Stomach smooth muscle (tissue), 2 donors: ENCODE measurements around the gene SH3D19.

Experiments used
- H3K27ac ChIP-seq: one replicate; pipeline ENCODE4 v1.7.0; 2013; ENCODE audit warnings: mild to moderate bottlenecking, low read length, inconsistent platforms
- H3K27me3 ChIP-seq, 2 donors: one replicate each; pipeline ENCODE4 v1.7.0; 2013; ENCODE audit warnings: low read length in 2 of 2; ENCODE audit not compliant: insufficient read depth in 2 of 2, control insufficient read depth in 1 of 2
- H3K36me3 ChIP-seq, 2 donors: one replicate each; pipeline ENCODE4 v1.7.0; 2013; ENCODE audit warnings: low read length in 2 of 2; ENCODE audit not compliant: control insufficient read depth in 2 of 2, insufficient read depth in 2 of 2
- H3K4me1 ChIP-seq: one replicate; pipeline ENCODE4 v1.7.0; 2013; ENCODE audit warnings: low read length; ENCODE audit not compliant: control insufficient read depth, insufficient read depth
- H3K4me3 ChIP-seq, 2 donors: one replicate each; pipeline ENCODE4 v1.7.0; 2013; ENCODE audit warnings: low read length in 2 of 2
- H3K9ac ChIP-seq, 2 donors: one replicate each; pipeline ENCODE4 v1.7.0; 2013; ENCODE audit warnings: low read length in 2 of 2, mild to moderate bottlenecking in 1 of 2
- H3K9me3 ChIP-seq, 2 donors: one replicate each; pipeline ENCODE4 v1.7.0; 2013; ENCODE audit warnings: low read length in 2 of 2; ENCODE audit not compliant: control insufficient read depth in 2 of 2
- donor health status: healthy.
- donor health status: Pancreatic carcinoma.

SH3D19 gene

GRCh38 chr4:151117371-151117962, 207.9 kb downstream of the SH3D19 start:
- no peak overlapping the region for H3K27ac ChIP-seq

GRCh38 chr4:151114986-151115385, 210.4 kb downstream of the SH3D19 start:
- no peaks in the 10 kb centered on the region for H3K9me3 ChIP-seq
- no peaks in the 10 kb centered on the region for H3K4me1 ChIP-seq
- no peaks in the 10 kb centered on the region for H3K27me3 ChIP-seq
- H3K36me3 ChIP-seq = peaks cover 5 to 17% of the 10 kb centered on the region in 2 donors
- H3K27ac ChIP-seq = no peak overlapping the region
- H3K4me3 ChIP-seq = no peak overlapping the region
- no peak overlapping the region for H3K9ac ChIP-seq

More at GRCh38 chr4:151117371-151117962, 207.9 kb downstream of the SH3D19 start:
- H3K4me1 ChIP-seq = no peaks in the 10 kb centered on the region
- H3K9ac ChIP-seq = no peak overlapping the region
- H3K9me3 ChIP-seq = no peaks in the 10 kb centered on the region
- no peak overlapping the region for H3K4me3 ChIP-seq
- H3K36me3 ChIP-seq = peaks cover 14 to 19% of the 10 kb centered on the region in 2 donors
- H3K27me3 ChIP-seq = no peaks in the 10 kb centered on the region

- peak overlapping the region in 1 of 2 donors; percentile 47 for H3K9ac ChIP-seq
- H3K27ac ChIP-seq = peak overlapping the region; percentile 24
- peaks cover 5 to 13% of the 10 kb centered on the region in 2 donors for H3K36me3 ChIP-seq
- no peaks in the 10 kb centered on the region for H3K4me1 ChIP-seq
- H3K4me3 ChIP-seq = no peak overlapping the region
- H3K9me3 ChIP-seq = no peaks in the 10 kb centered on the region
- no peaks in the 10 kb centered on the region for H3K27me3 ChIP-seq
These were observed 211.1 kb downstream of the SH3D19 start for GRCh38 chr4:151114338-151114737.

DNA sequence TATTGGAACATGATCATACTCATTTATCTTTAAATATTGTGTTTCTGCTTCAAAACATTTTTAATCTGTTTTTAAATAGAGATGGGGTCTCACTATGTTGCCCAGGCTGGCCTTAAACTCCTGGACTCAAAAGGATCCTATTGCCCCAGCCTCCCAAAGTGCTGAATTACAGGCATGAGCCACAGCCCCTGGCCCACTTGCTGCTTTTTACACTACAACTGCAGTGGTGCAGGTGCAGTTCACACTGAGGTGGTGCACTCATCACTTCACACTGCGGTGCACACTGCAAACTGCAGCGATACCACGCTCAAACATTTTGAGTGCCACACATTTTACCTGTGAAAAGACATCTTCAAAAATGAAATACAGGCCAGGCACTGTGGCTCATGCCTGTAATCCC, 215.2 kb downstream of the SH3D19 start:
- Histone ChIP-seq H3K36me3 (peaks cover 15 to 27% of the 10 kb centered on the region in 2 donors), H3K4me3 (no peak overlapping the region), H3K27ac (no peak overlapping the region), H3K4me1 (no peaks in the 10 kb centered on the region), H3K27me3 (no peaks in the 10 kb centered on the region), H3K9ac (no peak overlapping the region), H3K9me3 (no peaks in the 10 kb centered on the region)

DNA sequence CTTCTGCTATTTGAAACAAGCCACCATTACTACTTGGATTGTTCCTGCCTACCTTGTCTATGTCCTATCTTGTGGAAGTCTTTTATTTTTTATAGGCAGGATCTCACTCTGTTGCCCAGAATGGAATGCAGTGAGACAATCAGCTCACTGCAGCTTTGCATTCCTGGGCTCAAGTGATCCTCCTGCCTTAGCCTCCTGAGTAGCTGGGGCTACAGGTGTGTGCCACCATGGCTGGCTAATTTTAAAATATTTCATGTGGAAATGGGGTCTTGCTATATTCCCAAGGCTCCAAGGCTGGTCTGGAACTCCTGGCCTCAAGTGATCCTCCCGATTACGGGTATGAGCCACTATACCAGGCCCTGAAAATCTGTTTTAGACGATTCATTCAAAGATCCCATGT, 218.3 kb downstream of the SH3D19 start:
- no peak overlapping the region for H3K9ac ChIP-seq
- H3K9me3 ChIP-seq = no peaks in the 10 kb centered on the region
- peaks cover 32 to 37% of the 10 kb centered on the region in 2 donors for H3K36me3 ChIP-seq
- no peaks in the 10 kb centered on the region for H3K4me1 ChIP-seq
- H3K4me3 ChIP-seq = no peak overlapping the region
- no peak overlapping the region for H3K27ac ChIP-seq
- H3K27me3 ChIP-seq = no peaks in the 10 kb centered on the region

- H3K36me3 ChIP-seq = peaks cover 36 to 37% of the 10 kb centered on the region in 2 donors
- no peaks in the 10 kb centered on the region for H3K9me3 ChIP-seq
- H3K9ac ChIP-seq = no peak overlapping the region
These were observed 219.9 kb downstream of the SH3D19 start for GRCh38 chr4:151105454-151106032.

DNA sequence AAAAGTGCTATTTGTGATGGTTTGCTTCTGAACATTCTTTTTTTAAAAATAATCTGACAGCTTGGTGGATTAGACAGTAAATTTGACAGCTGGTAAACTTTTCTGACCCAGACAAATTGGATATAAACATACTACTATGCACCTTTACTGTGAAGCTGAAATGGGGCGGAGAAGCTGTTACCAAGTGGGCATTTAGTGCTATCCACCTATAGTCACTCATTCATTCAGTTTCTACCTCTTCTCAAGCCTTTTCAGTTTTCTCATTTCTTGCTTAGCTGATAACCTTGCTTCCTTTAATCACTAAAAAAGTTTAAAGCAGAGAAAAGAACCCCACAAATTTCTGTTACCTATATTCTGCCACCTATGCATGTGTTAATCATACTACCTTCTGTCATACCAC, 220.8 kb downstream of the SH3D19 start:
- Histone ChIP-seq H3K27ac (no peak overlapping the region), H3K4me1 (peaks cover 6% of the 10 kb centered on the region), H3K9me3 (no peaks in the 10 kb centered on the region), H3K9ac (no peak overlapping the region), H3K36me3 (peaks cover 36% of the 10 kb centered on the region in 2 donors), H3K4me3 (no peak overlapping the region), H3K27me3 (no peaks in the 10 kb centered on the region)

More at GRCh38 chr4:151105454-151106032, 219.9 kb downstream of the SH3D19 start:
- H3K4me3 ChIP-seq = no peak overlapping the region
- H3K4me1 ChIP-seq = peaks cover 3% of the 10 kb centered on the region
- H3K27ac ChIP-seq = no peak overlapping the region
- no peaks in the 10 kb centered on the region for H3K27me3 ChIP-seq

DNA sequence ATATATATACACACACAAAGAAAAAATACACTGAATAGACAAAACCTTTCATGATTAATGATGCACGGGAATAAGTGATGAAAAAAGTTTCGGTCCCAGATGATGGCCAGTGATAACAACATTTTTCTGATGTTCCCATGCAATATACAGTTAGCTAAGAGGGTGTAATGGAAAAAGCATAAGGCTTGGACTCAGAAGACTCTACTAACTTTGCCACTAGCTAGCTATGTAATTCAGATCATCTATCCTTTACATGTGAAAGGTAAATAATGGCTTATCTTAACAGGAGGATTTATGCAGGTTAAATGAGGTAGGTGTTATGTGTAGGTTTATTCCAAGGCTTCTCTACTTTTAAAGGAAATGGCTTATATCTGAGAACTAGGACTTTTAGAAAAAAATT, 221.6 kb downstream of the SH3D19 start:
- Histone ChIP-seq H3K27ac (no peak overlapping the region), H3K9ac (no peak overlapping the region), H3K9me3 (no peaks in the 10 kb centered on the region), H3K4me1 (peaks cover 11% of the 10 kb centered on the region), H3K27me3 (no peaks in the 10 kb centered on the region), H3K36me3 (peaks cover 36% of the 10 kb centered on the region in 2 donors), H3K4me3 (no peak overlapping the region)

DNA sequence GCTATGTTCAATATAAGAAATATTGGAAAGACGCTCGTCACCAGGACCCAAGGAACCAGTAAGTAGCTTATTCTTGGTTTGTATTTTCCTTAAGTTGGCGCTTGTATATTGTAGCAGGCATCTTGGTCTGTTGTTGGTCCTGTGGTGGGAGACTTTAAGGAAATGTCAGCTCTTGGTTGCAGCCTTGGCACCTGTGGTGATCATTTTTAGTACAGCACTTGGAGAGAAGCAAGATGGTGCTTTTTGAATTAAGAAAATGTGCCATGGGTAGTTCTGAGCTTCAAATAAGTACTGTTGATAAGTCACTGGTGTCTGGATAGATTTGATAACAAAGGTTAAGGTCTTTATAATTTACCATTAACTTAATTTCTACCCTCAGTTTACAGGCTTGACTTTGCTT, 224.9 kb downstream of the SH3D19 start:
- peak overlapping the region; percentile 85 to 99 for H3K4me3 ChIP-seq
- H3K27me3 ChIP-seq = peaks cover 0 to 3% of the 10 kb centered on the region in 2 donors
- peaks cover 25 to 28% of the 10 kb centered on the region in 2 donors for H3K36me3 ChIP-seq
- peaks cover 11% of the 10 kb centered on the region for H3K4me1 ChIP-seq
- no peaks in the 10 kb centered on the region for H3K9me3 ChIP-seq
- no peak overlapping the region for H3K27ac ChIP-seq
- H3K9ac ChIP-seq = peak overlapping the region; percentile 85 to 100

DNA sequence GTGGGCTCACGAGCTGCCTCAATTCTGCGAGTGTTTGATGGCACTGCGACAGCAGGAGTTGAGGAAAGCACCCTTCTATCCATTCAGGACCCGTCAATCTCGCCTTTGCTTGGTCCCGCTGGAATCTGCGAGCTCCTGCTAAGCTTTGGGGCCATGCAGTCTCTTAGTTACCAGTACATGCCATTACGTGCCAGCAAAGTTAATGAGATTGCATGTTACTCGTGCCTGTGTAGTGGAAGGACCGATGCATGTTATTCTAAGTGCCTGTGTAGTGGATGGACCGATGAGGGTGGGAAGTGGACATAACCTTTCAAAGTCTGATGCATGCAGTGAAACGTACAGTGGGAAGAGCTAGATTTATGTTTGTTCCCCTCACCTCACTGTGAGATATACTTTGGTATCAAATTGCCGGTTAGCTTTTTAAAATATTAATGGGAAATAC, 225.4 kb downstream of the SH3D19 start:
- H3K9me3 ChIP-seq = no peaks in the 10 kb centered on the region
- H3K9ac ChIP-seq = peak overlapping the region; percentile 85 to 100
- H3K4me1 ChIP-seq = peaks cover 11% of the 10 kb centered on the region
- peaks cover 0 to 3% of the 10 kb centered on the region in 2 donors for H3K27me3 ChIP-seq
- peak overlapping the region; percentile 85 to 99 for H3K4me3 ChIP-seq
- H3K36me3 ChIP-seq = peaks cover 21 to 26% of the 10 kb centered on the region in 2 donors
- H3K27ac ChIP-seq = peak overlapping the region; percentile 78
